WI38 (cell line): Measurements from ENCODE around the gene PLEKHM3.

Experiments used
- H3K4me3 ChIP-seq: 2 replicates; pipeline ENCODE4 v1.5.1; 2011; ENCODE audit warnings: low read depth, mild to moderate bottlenecking, control low read depth, low read length
- TF ChIP-seq, protein P1 (sequence below): IDR thresholded peaks from 2 replicates; pipeline ENCODE4 v1.5.1; 2012; ENCODE audit warnings: low read depth, mild to moderate bottlenecking, control low read depth, low read length

The PLEKHM3 gene

DNA sequence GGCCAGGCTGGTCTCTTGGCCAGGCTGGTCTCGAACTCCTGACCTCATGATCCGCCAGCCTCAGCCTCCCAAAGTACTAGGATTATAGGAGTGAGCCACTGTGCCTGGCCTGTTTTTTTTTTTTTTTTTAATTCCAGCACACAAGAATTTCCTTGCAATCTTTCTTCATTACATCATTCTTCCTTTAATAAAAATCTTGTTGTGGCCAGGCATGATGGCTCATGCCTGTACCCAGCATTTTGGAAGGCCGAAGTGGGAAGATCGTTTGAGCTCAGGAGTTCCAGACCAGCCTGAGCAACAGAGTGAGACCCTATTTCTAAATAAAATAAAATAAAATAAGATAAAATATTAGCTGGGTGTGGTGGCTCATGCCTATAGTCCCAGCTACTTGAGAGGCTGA lies 21.4 kb upstream of the PLEKHM3 start:
- TF ChIP-seq, protein P1, sequence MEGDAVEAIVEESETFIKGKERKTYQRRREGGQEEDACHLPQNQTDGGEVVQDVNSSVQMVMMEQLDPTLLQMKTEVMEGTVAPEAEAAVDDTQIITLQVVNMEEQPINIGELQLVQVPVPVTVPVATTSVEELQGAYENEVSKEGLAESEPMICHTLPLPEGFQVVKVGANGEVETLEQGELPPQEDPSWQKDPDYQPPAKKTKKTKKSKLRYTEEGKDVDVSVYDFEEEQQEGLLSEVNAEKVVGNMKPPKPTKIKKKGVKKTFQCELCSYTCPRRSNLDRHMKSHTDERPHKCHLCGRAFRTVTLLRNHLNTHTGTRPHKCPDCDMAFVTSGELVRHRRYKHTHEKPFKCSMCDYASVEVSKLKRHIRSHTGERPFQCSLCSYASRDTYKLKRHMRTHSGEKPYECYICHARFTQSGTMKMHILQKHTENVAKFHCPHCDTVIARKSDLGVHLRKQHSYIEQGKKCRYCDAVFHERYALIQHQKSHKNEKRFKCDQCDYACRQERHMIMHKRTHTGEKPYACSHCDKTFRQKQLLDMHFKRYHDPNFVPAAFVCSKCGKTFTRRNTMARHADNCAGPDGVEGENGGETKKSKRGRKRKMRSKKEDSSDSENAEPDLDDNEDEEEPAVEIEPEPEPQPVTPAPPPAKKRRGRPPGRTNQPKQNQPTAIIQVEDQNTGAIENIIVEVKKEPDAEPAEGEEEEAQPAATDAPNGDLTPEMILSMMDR = no peak
- H3K4me3 ChIP-seq = no peak overlapping the region

DNA sequence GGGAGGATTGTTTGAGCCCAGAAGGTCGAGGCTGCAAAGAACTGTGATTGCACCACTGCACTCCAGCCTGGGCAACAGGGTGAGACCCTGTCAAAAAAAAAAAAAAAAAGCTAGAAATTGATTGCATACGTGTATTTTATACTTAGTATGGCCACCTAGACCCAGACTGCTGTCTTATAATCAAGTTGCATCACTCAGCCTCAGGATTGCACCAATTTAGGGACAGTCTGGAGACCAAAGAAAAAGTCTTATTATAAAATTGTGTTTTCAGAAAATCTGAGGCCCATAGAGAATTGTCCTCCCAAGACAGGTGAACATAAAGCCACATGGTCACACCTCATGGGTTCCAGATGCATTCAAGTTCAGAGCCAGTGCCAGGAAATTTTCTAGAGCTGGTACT lies 17.1 kb upstream of the PLEKHM3 start:
- H3K4me3 ChIP-seq = no peak overlapping the region
- TF ChIP-seq, protein P1 = no peak

DNA sequence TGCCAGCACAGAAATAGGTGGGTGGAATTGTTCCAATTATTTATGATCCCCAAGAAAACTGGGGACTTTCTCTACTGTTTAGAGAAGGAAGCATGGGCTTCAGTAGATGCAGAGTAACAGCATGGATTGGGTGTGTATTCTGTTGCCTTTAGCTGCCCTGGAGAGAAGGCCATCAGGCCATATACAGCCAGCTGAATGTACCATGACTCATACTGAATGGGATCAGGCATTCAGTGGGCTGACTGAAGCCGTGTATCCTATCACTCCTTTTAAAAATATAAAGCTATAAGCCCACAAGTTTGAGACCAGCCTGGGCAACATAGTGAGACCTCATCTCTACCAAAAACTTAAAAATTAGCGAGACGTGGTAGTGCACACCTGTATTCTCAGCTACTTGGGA lies 16.7 kb upstream of the PLEKHM3 start:
- TF ChIP-seq, protein P1 = no peak
- H3K4me3 ChIP-seq = no peak overlapping the region

DNA sequence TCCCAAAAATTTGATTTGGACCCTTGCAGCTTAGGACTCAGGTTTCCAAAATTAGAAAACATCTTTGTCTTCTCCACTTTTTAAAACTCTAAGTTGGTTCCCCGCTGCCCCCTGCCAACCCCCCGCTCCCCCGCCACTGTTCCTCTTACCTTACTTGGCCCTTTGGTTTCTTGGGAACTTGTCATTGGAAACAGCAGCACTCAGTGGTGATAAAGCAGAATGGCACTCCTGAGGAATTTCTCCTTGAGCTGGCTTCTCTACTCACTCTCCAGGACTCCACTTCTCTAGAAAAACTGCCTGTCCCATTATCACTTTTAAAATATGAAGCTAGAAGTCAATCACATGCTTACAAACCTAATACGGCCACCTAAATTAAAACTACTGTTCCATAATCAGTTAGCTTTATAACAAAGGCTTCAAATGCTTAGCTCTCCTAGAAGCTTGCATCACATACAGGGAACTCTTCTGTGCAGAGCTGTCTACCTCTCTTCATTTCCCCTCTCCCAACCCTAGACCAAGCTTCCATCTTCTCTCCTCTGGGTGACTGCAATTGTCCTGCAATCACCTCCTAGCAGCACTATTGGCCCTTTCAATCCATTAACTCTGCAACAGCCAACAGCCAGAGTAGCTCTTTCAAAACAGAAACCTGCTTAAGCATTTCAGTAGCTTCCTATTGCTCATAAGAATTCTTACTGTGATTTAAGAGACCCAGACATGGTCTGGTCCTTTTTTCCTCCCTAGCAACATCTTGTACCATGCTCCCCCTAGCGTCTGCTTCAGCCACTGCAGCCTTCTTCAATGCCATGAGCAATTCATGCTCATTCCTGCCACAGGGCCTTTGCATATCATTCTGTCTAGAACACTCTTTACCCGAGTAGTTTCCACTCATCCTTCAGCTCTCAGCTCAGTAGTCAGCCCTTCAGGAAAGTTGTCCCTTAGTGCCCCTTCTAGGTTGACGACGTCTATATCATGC lies 15.2 kb upstream of the PLEKHM3 start:
- H3K4me3 ChIP-seq = no peak overlapping the region
- TF ChIP-seq, protein P1 = peak; percentile 91

DNA sequence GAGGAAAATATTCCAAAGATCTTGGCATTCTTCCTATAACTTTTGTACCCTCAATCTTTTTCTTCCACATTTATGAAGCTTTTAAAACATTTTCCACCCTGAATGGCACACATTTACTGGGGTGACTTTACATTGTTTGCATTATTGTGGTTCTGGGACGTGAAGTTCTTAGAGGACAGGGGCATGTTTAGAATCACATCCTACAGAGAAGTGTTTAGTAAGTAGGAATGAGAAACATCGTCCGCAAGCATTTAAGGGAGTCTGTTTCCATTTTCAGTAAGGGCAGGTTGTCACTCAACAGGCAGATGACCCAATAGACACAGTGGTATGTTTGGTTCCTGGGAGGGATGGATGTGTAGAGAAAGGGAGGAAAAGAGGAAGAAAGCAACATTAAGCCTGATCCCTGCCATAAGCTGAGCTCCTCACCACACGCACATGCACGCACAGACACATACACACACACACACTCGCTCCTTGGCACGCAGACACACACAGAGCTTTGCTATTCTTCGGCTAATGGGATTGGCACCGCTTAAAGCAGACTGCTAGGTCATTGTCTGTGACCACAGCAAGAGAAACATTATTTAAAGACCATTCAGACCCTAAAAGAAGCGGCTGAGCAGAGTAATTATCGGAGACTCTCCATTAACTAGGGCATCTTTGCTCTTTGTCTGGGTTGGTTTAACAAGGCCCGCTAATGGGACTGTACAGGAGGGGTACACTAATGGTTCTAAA lies 14.2 kb upstream of the PLEKHM3 start:
- TF ChIP-seq, protein P1 = no peak
- H3K4me3 ChIP-seq = no peak overlapping the region

DNA sequence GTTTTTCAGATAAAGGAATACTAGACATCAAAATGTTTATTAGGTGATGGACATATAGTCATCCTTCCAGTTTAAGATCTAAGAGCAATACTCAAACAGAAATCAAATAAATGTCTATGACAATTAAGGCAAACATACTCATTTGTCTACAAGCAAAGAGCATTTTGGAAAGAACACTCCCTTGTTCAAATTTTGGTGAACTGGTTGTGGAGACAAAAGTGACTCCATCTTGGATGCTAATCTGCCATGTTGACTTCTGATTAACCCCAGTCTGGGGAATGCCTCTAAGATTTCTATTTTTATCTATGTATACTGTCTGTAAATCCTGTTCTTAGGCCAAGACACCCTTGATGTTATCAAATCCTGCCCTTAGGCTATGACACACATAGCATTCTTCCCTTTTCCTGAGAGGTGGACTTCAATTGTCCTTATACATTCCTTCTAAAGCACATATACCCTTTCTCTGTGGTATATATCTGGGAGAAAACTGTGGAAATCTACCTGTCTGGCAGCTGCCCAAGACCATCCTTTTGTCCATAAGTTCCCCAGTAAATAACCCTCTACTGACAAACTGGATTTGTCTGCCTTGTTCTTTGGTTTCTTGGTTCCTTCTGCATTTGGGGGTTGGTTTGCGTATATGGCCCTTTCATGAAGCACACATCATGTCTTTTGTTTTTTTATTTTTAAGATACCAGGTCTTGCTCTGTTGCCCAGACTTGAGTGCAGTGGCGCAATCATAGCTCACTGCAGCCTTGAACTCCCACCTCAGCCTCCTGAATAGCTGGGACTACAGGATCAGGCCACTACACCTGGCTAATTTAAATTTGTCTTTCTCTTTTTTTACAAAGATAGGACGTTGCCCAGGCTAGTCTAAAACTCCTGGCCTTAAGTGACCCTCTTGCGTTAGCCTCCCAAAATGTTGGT lies 12.5 kb upstream of the PLEKHM3 start:
- no peak overlapping the region for H3K4me3 ChIP-seq
- TF ChIP-seq, protein P1 = no peak
